ENCODE data around the gene TBC1D26. TPM values are rescaled to one million over a fixed set of nuclear protein-coding genes. Genes with fewer than 3 reads are reported as not detected.
"Not testable (repeated sequence)": the region's sequence is repeated elsewhere in the genome, so short reads cannot be mapped to it uniquely, and the experiment has no call there.

The TBC1D26 gene
- total RNA-seq (2014; rRNA removed; shearing (Covaris generic)), result not detected in 2 replicates
- not detected in 2 replicates for polyA plus RNA-seq (2015; cell fraction: cytosol; rRNA removed)
- 0.16 and 1.0 TPM in 2 replicates for polyA plus RNA-seq (2015; cell fraction: nucleus; rRNA removed)

GRCh38 chr17:15731900-15732299 is at the start of gene TBC1D26:
TSS of gene TBC1D26 (plus strand) at chr17:15732283. CDS start at chr17:15735349, 3,066 bp downstream.
- not testable (repeated sequence) for DNase-seq (ENCODE audit: low read depth)

- not testable (repeated sequence) for DNase-seq (ENCODE audit: low read depth)
Measured at GRCh38 chr17:15683135-15683534, 48.9 kb upstream of the TBC1D26 start.

DNA sequence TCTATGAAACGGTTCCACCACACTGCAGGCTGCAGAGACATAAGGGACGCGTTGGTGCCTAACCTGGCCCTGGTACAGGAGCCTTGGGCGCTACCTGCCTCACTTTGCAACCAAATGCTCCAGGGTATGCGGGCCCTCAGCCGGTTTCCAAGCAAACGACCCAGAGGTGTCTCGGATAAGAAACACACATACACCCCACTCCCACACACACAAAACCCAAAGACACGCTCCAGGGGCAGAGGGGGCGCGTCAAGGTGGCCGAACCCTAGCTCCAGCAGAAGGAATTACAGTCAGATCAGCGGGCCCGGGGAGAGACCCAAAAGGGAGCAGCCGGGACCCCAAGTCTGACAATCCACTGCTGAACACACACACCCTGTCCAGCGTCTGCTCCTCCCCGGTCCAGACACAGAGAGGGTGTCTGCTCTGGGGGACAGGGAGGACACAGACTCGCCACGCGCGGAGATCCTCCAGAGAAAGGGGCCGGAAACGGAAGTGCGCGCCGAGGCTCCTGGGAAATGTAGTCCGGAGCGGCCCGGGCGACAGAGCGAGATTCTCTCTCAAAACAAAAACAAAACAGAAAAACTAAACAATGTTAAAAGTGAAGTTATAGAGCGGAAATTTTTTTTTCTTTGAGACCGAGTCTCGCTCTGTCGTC is 48.1 kb upstream of the TBC1D26 start, which contains the start of gene TRIM16:
Gene TRIM16, minus strand, starts transcription at position 488 of the 655 bp plus-strand sequence. CDS start 32,702 bp downstream, outside the sequence.
- DNase-seq (ENCODE audit: low read depth), result peak; percentile 71

GRCh38 chr17:15687494-15687893 is 44.6 kb upstream of the TBC1D26 start:
- not testable (repeated sequence) for DNase-seq (ENCODE audit: low read depth)

DNA sequence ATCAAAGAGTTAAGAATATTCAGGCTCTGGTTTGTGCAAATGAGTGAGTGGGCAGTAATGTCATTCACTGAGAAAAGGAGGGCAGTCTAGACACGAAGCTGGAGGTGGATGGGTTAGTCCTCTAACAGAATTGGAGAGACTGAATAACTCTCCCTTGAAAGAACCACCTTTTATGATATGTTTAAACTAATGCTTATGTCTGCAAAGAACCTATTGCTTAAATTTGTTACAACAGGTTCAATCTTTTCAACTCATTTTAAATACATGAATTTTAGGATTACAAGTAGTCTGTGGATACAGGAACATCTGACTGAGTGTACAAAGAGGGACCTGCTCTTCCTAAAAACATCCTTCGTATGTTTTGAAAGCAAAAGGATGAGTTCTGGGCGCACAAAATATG is 33.1 kb upstream of the TBC1D26 start:
- not testable (repeated sequence) for DNase-seq (ENCODE audit: low read depth)

- peak; percentile 99 for DNase-seq (ENCODE audit: low read depth)
Measured at GRCh38 chr17:15699413-15699924, 32.6 kb upstream of the TBC1D26 start, which contains the start of gene ZNF286A. TSS of gene ZNF286A (plus strand) at chr17:15699752. CDS start at chr17:15700330, 578 bp downstream.

DNA sequence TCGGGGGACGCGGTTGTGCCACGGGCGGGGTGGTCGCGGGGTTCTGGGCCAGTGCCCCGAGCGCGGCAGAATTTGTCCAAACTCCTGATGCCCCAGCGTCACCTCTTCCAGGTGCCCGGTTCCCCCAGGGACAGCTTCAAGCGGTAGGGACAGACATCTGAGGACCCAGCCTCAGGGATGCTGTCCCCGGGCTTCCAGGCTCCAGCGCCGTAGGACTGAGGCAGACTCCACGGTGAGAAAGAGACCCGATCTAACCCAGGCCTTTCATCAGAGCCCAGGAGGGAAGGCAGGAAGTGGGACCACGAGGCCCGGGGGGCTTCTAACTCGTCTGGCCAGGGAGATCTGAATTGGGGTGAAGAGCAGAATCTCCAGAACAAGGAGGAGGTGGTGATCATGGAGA is 32.1 kb upstream of the TBC1D26 start:
- DNase-seq (ENCODE audit: low read depth), result not testable (repeated sequence)

GRCh38 chr17:15704239-15704638 is 27.8 kb upstream of the TBC1D26 start:
- not testable (repeated sequence) for DNase-seq (ENCODE audit: low read depth)

DNA sequence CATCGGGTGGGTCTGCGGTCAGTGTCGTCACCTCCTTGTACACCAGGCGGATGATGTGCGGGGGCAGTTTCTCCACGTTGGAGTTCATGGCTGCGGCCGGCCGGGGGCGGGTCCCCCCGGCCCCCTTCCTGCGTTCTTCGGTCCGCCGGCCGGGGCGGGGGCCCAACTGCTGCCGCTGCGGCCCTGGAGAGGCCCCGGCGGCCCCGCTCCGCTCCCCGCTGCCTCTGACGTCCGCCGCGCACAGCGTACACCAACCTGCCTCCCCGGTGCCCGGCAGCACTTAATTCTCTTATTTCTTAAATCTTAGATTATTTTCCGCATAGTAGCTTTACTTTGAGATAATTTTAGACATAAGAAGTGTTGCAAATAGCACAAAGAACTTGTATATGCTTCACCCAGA is 27.3 kb upstream of the TBC1D26 start:
- not testable (repeated sequence) for DNase-seq (ENCODE audit: low read depth)

- not testable (repeated sequence) for DNase-seq (ENCODE audit: low read depth)
Measured at GRCh38 chr17:15708879-15709278, 23.2 kb upstream of the TBC1D26 start.

DNA sequence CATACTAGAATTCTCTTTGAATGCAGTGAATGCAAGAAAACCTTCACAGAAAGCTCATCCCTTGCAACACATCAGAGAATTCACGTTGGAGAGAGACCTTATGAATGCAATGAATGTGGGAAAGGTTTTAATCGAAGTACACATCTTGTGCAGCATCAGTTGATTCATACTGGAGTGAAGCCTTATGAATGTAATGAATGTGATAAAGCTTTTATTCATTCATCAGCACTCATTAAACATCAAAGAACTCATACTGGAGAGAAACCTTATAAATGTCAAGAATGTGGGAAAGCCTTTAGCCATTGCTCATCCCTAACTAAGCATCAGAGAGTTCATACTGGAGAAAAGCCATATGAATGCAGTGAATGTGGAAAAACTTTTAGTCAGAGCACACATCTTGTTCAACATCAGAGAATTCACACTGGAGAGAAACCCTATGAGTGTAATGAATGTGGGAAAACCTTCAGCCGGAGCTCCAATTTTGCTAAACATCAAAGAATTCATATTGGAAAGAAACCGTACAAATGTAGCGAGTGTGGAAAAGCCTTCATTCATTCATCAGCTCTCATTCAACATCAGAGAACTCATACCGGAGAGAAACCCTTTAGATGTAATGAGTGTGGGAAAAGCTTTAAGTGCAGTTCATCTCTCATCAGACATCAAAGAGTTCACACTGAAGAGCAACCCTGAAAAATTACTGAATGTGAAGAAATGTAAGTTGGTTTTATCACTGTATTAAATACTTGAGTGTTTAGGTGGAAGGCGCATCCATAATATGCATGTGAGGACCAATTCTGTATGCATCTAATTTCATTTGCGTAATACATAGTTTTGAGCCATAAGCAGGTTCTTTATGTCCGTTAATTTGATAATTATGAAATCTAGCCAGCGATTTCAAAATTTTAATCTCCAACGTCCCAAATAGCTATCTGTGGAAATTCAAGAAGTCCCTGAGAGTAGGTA is 15.2 kb upstream of the TBC1D26 start:
- DNase-seq (ENCODE audit: low read depth), result not testable (repeated sequence)

DNA sequence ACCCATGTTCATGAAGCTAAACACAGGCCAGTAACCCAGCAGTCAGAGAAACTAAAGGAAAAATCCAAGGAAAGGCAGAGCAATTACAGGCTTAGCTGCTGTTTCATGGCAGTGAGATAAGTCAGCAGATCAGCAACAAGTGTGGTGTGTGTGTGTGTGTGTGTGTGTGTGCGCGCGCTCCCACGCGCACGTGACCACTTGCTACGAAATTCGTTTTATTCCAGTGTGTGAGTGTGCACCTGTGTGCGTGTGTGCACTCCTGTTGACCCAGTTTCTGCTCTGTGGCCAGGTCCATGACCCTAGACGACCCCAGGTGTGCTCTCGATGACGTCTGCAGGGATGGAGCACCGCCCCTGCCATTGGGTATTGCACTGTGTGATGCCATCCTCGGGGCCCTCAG is 1.5 kb upstream of the TBC1D26 start:
- not testable (repeated sequence) for DNase-seq (ENCODE audit: low read depth)

GRCh38 chr17:15733174-15733789 is 1.2 kb downstream of the TBC1D26 start:
- not testable (repeated sequence) for DNase-seq (ENCODE audit: low read depth)

GRCh38 chr17:15736578-15736977 is 4.5 kb downstream of the TBC1D26 start:
- not testable (repeated sequence) for DNase-seq (ENCODE audit: low read depth)

DNA sequence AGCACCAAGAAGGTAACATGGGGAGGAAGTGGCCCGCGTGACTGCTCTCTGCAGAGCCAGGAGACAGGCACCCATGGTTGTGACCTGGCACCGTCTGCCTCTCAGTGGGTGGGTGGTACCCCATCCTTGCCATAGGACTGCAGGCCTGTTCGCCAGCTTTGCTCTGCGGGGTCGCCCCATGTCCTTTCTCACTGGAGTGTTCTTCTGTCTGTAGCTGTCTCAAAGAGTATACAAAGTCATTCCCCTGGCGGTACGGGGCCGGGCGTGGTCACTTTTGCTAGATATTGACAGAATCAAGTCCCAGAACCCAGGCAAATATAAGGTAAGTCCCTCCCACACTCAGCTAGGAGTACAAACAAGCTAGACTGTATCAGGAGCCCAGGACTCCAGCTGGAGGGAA is 6.0 kb downstream of the TBC1D26 start:
- no peak for DNase-seq (ENCODE audit: low read depth)

DNA sequence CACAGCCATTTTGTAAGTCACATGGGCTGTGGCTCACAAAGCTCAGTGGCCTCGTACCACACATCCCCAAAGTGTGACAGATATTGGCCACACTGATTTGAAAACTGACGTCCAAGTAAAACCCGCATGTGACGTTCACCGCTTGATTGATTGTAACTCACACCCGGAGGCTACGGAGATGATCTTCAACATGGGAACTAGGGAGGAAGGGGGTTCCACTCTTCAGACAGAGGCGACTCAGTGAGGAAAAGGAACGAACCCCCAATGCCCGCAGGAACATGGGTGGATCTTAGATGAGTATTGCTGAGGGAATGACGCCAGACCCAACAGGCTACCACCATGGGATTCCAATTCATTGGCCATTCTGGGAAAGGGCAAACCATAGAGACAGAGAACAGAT is 7.2 kb downstream of the TBC1D26 start:
- DNase-seq (ENCODE audit: low read depth), result not testable (repeated sequence)

GRCh38 chr17:15740041-15740440 is 8.0 kb downstream of the TBC1D26 start:
- DNase-seq (ENCODE audit: low read depth), result not testable (repeated sequence)

DNA sequence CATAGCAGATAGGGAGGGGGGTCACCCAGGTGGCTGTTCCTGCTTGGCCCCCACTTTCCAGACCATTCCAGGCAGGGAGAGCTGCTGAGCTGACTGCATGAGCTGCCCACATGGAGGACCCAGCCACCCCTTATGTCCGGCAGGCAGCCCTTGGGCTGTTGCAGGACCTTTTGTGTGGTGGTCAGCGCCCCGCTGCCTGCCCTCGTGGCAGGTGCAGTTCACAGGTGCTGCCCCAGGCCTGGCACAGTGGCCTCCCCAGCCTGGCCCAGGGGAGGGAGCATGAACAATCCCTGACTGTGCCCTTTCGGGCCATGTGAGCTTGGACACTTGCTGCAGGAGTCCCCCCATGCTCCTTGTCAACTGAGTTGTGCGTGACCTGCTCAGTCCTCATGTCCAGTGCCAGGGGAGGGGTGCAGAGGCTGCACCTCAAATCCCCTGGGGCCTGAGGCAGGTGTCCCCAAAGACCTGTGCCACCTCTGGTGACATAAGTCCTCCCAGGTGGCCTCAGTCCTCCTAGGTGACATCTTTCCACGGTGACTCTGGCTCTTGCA is 8.6 kb downstream of the TBC1D26 start:
- DNase-seq (ENCODE audit: low read depth), result no peak

- no peak for DNase-seq (ENCODE audit: low read depth)
Measured at GRCh38 chr17:15741624-15742023, 9.5 kb downstream of the TBC1D26 start.

- DNase-seq (ENCODE audit: low read depth), result no peak
Measured at GRCh38 chr17:15742051-15742795, 10.1 kb downstream of the TBC1D26 start.
